Activated CD8-positive, alpha-beta T cell treated with anti-CD3 and anti-CD28 coated beads, Interleukin-2, amount 10 ng/mL, durations not matched to agents 7 days and 5 days (primary cell): ENCODE measurements around the gene PRKAG2. TPM values are rescaled to one million over a fixed set of nuclear protein-coding genes. Genes with fewer than 3 reads are reported as not detected.

ENCODE experiments used
- ATAC-seq: fragments of 150-1000 bp; cut with Tn5 transposase; one replicate; pipeline ENCODE4 v1.10.0; 2021; ENCODE audit warnings: moderate library complexity
- CTCF ChIA-PET: fragments of 350-600 bp; sonication (Branson Sonifier 250); formaldehyde crosslinking; loops from one replicate; lab custom pipeline; 2021; ENCODE audit warnings: antibody characterized with exemption; lab: Charles Lee
- POLR2A ChIA-PET: fragments of 350-600 bp; sonication (Branson Sonifier 250); formaldehyde crosslinking; loops from one replicate; lab custom pipeline; 2021; ENCODE audit warnings: antibody characterized with exemption; lab: Charles Lee
- DNase-seq: peaks from one replicate; pipeline ENCODE4 v3.0.0-alpha.2; 2020
- H3K27ac Mint-ChIP-seq: one replicate; pipeline ENCODE4 v1.8.0; 2021; ENCODE audit warnings: mild to moderate bottlenecking, mixed read lengths
- H3K27me3 Mint-ChIP-seq: one replicate; pipeline ENCODE4 v1.8.0; 2021; ENCODE audit warnings: low read depth, mixed read lengths
- H3K36me3 Mint-ChIP-seq: one replicate; pipeline ENCODE4 v1.8.0; 2021; ENCODE audit warnings: low read depth, mixed read lengths
- H3K4me1 Mint-ChIP-seq: one replicate; pipeline ENCODE4 v1.8.0; 2021; ENCODE audit warnings: low read depth, mixed read lengths
- H3K4me3 Mint-ChIP-seq: one replicate; pipeline ENCODE4 v1.8.0; 2021; ENCODE audit warnings: mild to moderate bottlenecking, mixed read lengths
- H3K9me3 Mint-ChIP-seq: one replicate; pipeline ENCODE4 v1.8.0; 2022; ENCODE audit warnings: mixed read lengths; ENCODE audit not compliant: insufficient read depth
- total RNA-seq, 2 experiments: library from RNA; stranded (reverse); gene quantifications; one replicate each; pipeline ENCODE4 v1.2.3, GENCODE V29; 2021

PRKAG2 gene
- total RNA-seq, 2 experiments from 2014 or later: 23.6 to 28.3 TPM

DNA sequence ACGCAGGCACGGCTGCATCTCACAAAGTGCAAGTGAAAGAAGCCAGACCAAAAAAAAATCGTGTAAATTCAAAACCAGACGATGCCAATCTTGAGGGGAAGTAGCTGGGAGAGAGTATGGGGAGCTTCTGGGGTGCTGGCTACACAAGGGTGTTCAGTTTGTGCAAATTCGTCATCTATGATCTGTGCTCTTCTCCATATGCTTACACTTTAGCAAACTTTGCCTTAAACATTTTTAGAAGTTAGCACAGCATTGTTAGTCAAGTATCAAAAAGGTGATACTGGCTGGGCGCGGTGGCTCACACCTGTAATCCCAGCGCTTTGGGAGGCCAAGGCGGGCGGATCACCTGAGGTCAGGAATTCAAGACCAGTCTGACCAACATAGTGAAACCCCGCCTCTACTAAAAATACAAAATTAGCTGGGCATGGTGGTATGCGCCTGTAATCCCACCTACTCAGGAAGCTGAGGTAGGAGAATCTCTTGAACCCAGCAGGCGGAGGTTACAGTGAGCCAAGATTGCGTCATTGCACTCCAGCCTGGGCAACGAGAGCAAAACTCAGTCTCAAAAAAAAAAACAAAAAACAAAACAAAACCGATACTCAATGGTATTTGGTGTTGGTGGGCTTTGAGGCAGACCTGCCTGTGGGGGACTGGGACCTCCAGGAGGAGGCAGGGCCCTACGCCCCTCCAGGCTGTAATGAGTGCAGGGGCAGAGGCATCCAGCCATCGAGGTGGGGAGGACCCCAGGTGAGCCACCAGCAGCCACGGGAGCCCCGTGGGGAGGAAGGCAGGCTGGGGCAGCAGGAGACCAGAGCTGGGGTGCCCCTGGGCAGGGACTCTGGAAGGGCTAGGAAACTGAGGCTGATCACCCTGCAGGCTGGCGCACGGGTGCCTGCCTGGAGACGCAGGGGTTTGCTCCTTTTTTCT lies 150.0 kb downstream of the PRKAG2 start:
- H3K27me3 Mint-ChIP-seq: no peaks in the 10 kb centered on the region
- H3K4me1 Mint-ChIP-seq: peaks cover 8% of the 10 kb centered on the region
- no peak overlapping the region for H3K4me3 Mint-ChIP-seq
- H3K9me3 Mint-ChIP-seq: no peaks in the 10 kb centered on the region
- no peaks in the 10 kb centered on the region for H3K36me3 Mint-ChIP-seq
- ATAC-seq: no peak
- H3K27ac Mint-ChIP-seq: no peak overlapping the region
- ChIA-PET POLR2A (interaction anchor here (1.4 kb wide), 1 partner anchor 94 kb away, joined by 3 read pairs; no protein-coding TSS in a partner anchor), CTCF (no interaction called here)
- DNase-seq: no peak

- CTCF ChIA-PET: no interaction called here
These were observed 150.9 kb downstream of the PRKAG2 start for GRCh38 chr7:151725844-151726651.

GRCh38 chr7:151724920-151725584 lies 151.9 kb downstream of the PRKAG2 start:
- ATAC-seq (no peak), DNase-seq (no peak)
- H3K9me3 Mint-ChIP-seq: no peaks in the 10 kb centered on the region
- H3K36me3 Mint-ChIP-seq: no peaks in the 10 kb centered on the region
- no peak overlapping the region for H3K27ac Mint-ChIP-seq
- peaks cover 8% of the 10 kb centered on the region for H3K4me1 Mint-ChIP-seq
- H3K27me3 Mint-ChIP-seq: no peaks in the 10 kb centered on the region
- no peak overlapping the region for H3K4me3 Mint-ChIP-seq
- ChIA-PET POLR2A (no interaction called here), CTCF (interaction anchor here (0.8 kb wide), 1 partner anchor 20 kb away, joined by 3 read pairs; no protein-coding TSS in a partner anchor)

More at GRCh38 chr7:151725844-151726651, 150.9 kb downstream of the PRKAG2 start:
- Mint-ChIP-seq H3K4me3 (no peak overlapping the region), H3K27ac (no peak overlapping the region), H3K36me3 (no peaks in the 10 kb centered on the region), H3K27me3 (no peaks in the 10 kb centered on the region), H3K4me1 (peaks cover 8% of the 10 kb centered on the region), H3K9me3 (no peaks in the 10 kb centered on the region)
- POLR2A ChIA-PET: no interaction called here
- ATAC-seq: no peak
- no peak for DNase-seq

DNA sequence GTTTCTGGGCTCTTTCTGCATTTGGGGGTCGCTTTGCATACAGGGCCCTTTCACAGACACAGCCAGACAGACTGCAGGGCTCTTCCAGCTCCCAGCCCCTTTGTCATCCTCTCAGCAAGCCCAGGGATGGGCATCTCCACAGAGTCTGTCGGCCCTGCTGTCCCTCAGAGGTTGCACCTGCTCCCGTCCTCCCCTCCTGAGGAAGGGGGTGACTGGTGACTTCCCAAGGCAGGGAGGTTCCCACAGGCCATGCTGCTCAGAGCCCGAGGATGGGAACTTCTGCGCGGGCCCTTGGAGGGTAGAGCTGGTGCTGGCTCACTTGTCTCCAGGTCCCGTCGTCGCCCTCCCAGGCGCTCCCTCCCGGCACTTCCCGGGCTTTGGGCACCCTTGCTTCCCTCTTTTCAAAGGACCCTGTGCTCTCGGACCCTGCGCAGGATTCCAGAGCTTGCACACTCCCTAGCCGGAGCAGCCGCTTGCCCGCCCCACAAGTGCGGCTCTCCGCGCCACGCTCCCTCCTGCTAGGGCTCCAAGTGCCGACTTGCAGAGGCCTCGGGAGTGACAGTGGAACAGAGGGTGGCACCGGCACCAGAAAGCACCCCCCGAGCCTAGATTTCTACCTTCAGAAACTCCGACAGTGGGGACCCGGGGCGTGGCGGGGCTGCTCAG lies 152.5 kb downstream of the PRKAG2 start:
- no peak for ATAC-seq
- peaks cover 8% of the 10 kb centered on the region for H3K4me1 Mint-ChIP-seq
- no peaks in the 10 kb centered on the region for H3K27me3 Mint-ChIP-seq
- ChIA-PET POLR2A (no interaction called here), CTCF (no interaction called here)
- no peak overlapping the region for H3K27ac Mint-ChIP-seq
- no peak for DNase-seq
- no peak overlapping the region for H3K4me3 Mint-ChIP-seq
- no peaks in the 10 kb centered on the region for H3K9me3 Mint-ChIP-seq
- H3K36me3 Mint-ChIP-seq: no peaks in the 10 kb centered on the region

GRCh38 chr7:151723321-151723720 lies 153.6 kb downstream of the PRKAG2 start:
- no peak overlapping the region for H3K4me3 Mint-ChIP-seq
- CTCF ChIA-PET: no interaction called here
- H3K36me3 Mint-ChIP-seq: no peaks in the 10 kb centered on the region
- DNase-seq: no peak
- ATAC-seq: no peak
- H3K27me3 Mint-ChIP-seq: no peaks in the 10 kb centered on the region
- POLR2A ChIA-PET: interaction anchor here (1.0 kb wide), 1 partner anchor 9 kb away, joined by 3 read pairs; no protein-coding TSS in a partner anchor
- H3K9me3 Mint-ChIP-seq: no peaks in the 10 kb centered on the region
- no peak overlapping the region for H3K27ac Mint-ChIP-seq
- H3K4me1 Mint-ChIP-seq: peaks cover 5% of the 10 kb centered on the region

GRCh38 chr7:151722533-151722932 lies 154.4 kb downstream of the PRKAG2 start:
- Mint-ChIP-seq H3K4me1 (peaks cover 2% of the 10 kb centered on the region), H3K36me3 (no peaks in the 10 kb centered on the region), H3K27me3 (no peaks in the 10 kb centered on the region), H3K27ac (no peak overlapping the region), H3K4me3 (no peak overlapping the region), H3K9me3 (no peaks in the 10 kb centered on the region)
- DNase-seq (no peak), ATAC-seq (no peak)
- ChIA-PET CTCF (no interaction called here), POLR2A (no interaction called here)

DNA sequence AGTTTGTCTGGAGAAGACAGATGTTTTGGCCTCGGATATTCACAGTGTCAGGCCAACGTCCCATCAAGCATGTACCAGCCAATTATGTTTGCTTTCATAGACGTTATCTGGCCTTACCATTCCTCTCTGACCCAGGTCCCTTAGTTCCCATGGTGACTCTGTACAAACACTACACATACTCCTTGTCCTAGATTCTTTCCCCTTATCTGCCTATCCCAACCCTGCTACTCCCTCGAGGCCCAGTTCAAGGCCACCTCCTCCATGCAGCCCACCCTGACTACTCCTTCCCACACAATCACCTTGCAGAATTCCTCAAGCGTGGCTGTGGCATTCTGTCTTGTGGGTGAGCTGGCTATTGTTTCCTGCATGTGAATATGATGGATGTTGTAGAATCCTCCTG lies 155.2 kb downstream of the PRKAG2 start:
- H3K27ac Mint-ChIP-seq: no peak overlapping the region
- ChIA-PET POLR2A (no interaction called here), CTCF (no interaction called here)
- H3K4me1 Mint-ChIP-seq: no peaks in the 10 kb centered on the region
- no peak for ATAC-seq
- no peak for DNase-seq
- no peaks in the 10 kb centered on the region for H3K36me3 Mint-ChIP-seq
- H3K9me3 Mint-ChIP-seq: no peaks in the 10 kb centered on the region
- no peaks in the 10 kb centered on the region for H3K27me3 Mint-ChIP-seq
- no peak overlapping the region for H3K4me3 Mint-ChIP-seq

DNA sequence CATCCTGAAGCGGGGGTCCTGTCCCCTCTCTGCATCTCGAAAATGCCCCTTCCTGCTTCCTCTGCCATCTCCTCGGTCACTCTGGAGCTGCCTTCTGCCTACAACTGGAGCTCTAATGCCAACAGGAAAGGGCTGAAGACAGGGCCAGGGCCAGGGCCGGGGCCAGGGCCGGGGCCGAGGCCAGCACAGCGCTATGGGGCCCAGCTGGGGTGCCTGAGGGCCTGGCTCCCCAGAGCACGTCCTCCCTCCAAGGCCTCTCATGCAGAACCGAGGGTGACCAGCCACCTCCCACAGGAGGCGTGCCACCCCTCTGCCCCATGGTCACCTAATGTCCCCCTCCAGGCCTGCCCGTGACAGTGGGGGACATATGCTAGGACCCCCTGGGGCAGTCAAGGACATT lies 155.7 kb downstream of the PRKAG2 start:
- H3K4me3 Mint-ChIP-seq: no peak overlapping the region
- H3K4me1 Mint-ChIP-seq: no peaks in the 10 kb centered on the region
- no peaks in the 10 kb centered on the region for H3K27me3 Mint-ChIP-seq
- no peaks in the 10 kb centered on the region for H3K36me3 Mint-ChIP-seq
- H3K9me3 Mint-ChIP-seq: no peaks in the 10 kb centered on the region
- no peak overlapping the region for H3K27ac Mint-ChIP-seq
- POLR2A ChIA-PET: no interaction called here
- no peak for ATAC-seq
- CTCF ChIA-PET: no interaction called here
- DNase-seq: no peak

DNA sequence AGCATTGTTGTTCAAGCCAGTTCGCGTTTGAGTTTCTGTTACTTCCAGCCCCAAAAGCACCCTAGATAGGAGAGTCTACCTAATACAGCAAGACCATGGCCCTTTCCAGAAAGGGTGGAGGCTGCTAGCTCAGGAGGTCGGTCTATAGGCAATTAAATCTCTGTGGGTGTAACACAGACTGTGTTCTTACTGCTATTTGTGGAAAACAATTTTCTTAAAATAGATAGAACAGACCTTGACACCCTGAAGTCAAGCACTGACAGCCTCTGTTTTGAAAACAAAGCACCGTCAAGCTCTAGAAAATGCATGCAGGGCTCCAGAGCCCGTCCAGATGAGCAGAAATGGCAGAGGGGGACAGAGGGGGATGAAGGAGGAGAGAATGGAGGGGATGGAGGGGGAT lies 156.6 kb downstream of the PRKAG2 start:
- no peak for DNase-seq
- no peaks in the 10 kb centered on the region for H3K9me3 Mint-ChIP-seq
- H3K4me3 Mint-ChIP-seq: no peak overlapping the region
- no peak for ATAC-seq
- ChIA-PET CTCF (no interaction called here), POLR2A (no interaction called here)
- H3K36me3 Mint-ChIP-seq: no peaks in the 10 kb centered on the region
- no peaks in the 10 kb centered on the region for H3K4me1 Mint-ChIP-seq
- H3K27ac Mint-ChIP-seq: no peak overlapping the region
- H3K27me3 Mint-ChIP-seq: no peaks in the 10 kb centered on the region

- Mint-ChIP-seq H3K4me3 (no peak overlapping the region), H3K36me3 (no peaks in the 10 kb centered on the region), H3K4me1 (no peaks in the 10 kb centered on the region), H3K27me3 (no peaks in the 10 kb centered on the region), H3K9me3 (no peaks in the 10 kb centered on the region), H3K27ac (no peak overlapping the region)
- POLR2A ChIA-PET: no interaction called here
- CTCF ChIA-PET: no interaction called here
- ATAC-seq (no peak), DNase-seq (no peak)
These were observed 157.0 kb downstream of the PRKAG2 start for GRCh38 chr7:151719897-151720242.

DNA sequence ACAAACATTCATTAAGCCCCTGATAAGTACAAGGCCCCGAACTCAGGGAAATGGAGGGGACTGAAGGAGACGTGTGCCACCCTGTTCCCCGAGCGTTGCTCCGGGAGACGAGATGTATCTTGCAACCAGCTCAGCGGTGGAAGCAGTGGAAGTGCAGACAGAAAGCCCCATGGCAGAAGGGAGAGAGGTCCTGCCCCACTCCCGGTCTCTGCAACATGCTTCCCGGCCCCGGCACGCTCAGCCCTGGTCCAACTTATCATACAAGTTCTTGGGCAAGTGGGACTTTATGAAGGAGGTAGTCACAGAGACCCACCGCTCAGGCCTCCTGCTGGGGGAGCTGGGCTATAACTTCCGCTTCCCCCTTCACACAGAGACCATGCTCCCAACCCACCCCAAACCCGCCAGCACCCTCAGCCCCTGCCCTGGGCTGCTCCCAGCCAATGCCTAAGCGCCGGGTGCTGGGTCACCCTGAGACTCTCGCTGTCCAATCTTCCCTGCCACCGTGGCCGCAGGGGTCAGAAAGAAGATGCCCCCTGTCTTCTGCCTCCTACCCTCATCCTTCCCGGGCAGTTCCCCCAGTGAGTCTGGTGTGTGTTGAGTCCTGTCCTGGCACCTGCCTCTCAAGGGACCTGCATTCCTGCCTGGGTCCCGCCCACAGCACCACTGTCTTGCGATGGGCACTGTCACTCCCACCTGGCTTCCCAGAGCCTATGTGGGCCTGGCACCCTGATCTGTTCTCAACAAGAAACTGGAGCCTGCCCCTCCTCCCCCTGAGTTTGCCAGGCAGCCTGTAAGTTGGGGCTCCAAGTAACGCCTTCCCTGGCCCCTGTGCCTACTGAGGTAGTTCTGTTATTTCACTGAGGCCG lies 157.7 kb downstream of the PRKAG2 start:
- DNase-seq (no peak), ATAC-seq (no peak)
- CTCF ChIA-PET: no interaction called here
- Mint-ChIP-seq H3K4me3 (no peak overlapping the region), H3K36me3 (no peaks in the 10 kb centered on the region), H3K27me3 (no peaks in the 10 kb centered on the region), H3K9me3 (no peaks in the 10 kb centered on the region), H3K27ac (no peak overlapping the region), H3K4me1 (no peaks in the 10 kb centered on the region)
- POLR2A ChIA-PET: no interaction called here
